HG03469 (cell line): ENCODE results near the gene ABCA2.
"Not testable (repeated sequence)": the region's sequence is repeated elsewhere in the genome, so short reads cannot be mapped to it uniquely, and the experiment has no call there.

Experiments used
- ATAC-seq: cut with Tn5 transposase; IDR thresholded peaks from one replicate; pipeline ENCODE4 v1.9.1; 2021; ENCODE audit warnings: mild to moderate bottlenecking, moderate library complexity, moderate number of reproducible peaks; ENCODE audit not compliant: unreplicated experiment

Gene ABCA2

DNA sequence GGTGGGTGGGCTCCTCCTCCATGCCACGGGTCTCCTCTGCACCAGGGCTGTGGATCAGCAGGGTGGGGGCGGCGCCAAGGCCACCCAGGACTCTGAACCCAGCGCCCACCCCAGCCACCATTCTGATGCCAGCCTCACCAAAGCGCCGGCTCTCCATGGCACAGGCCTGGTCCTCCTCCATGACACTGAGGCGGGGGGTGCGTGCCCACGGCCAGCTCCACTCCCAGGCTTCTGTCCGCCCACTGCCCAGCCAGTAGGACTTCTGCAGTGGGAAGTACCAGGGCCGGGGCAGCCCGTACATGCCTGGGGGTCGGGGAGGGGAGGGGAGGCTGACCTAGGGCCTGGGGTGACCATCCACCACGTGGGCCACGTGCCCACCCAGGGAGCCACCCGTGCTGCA, 11.6 kb downstream of the ABCA2 start:
- ATAC-seq, result no peak

DNA sequence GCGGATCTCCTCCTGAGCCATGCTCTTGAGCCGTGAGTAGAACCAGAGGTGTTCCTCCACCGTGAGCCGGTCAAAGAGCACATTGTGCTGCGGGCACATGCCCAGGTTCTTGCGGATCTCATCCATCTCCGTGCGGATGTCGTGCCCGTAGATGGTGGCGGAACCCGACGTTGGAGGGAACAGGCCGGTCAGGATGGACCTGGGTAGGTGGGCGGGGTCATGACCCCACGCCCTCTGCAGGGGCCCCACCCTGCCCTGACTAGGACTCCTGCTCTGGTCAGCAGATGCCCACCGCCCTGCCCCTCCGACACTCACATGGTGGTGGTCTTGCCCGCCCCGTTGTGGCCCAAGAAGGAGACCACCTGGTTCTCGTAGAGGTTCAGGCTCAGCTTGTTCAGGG, 12.1 kb downstream of the ABCA2 start:
- ATAC-seq, result no peak

DNA sequence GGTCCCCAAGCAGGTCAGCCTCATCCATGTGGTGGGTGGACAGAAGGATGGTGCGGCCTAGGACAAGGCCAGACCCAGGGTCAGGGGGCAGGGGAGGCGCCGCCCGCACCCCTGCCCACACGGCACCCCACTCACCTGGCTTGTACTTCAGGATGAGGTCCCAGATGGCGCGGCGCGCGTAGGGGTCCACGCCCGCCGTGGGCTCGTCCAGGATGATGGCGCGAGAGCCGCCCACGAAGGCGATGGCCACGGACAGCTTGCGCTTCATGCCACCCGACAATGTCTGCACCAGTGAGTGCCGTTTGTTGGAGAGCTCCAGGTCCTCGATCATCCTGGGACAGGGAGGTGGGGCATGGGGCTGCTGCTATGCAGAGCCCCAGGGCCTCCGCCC, 12.5 kb downstream of the ABCA2 start:
- ATAC-seq, result no peak

DNA sequence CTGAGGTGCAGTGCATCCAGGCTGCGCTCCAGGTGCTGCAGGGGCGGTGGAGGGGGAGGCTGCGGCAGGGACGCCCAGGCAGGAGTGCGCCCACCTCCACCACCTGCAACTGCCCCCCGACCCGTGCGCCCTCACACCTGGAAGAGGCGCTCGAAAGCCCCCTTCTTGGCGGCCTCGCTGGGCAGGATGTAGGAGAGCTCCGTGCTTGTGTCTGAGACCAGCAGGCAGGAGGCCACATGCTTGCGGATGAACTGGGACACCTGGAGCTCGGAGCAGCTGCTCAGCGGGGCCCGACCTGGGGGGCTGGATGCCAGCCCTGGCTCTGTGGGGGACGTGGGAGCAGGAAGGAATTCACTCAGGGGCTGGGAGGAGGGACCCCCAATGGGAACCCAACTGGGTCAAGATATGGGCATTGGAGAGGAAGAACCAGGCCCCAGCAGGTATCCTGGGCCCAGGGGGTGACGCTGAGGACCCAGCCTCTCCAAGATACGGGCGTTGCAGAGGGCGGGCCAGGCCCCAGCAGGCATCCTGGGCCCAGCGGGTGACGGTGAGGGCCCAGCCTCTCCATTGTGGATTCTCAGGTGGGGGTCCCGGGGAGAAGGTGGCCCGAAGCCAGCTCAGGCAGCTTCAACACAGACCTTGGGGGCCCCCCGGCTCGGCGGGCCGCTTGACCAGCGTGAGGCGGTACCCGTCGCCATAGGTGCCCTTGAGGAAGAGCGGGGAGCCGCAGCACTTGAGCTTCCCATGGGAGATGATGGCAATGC, 13.1 kb downstream of the ABCA2 start:
- ATAC-seq, result no peak

DNA sequence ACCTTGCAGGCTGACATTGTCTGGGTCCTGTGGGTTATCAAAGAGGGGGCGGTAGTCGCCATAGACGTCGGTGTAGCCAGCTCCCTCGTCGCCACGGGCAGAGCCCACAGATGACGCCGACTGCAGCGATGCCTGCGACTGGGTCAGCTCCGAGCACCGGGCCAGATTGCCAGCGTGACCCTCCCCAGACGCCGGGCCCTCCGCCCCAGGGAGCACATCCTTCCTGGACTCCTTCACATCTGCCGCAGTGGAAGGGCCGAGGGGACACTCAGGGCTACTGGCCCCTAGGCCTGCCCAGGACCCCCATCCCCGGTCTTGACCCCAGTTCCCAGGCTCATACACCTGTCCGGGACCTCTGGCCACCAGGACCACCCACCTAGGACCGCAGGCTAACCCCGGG, 13.9 kb downstream of the ABCA2 start:
- no peak for ATAC-seq

DNA sequence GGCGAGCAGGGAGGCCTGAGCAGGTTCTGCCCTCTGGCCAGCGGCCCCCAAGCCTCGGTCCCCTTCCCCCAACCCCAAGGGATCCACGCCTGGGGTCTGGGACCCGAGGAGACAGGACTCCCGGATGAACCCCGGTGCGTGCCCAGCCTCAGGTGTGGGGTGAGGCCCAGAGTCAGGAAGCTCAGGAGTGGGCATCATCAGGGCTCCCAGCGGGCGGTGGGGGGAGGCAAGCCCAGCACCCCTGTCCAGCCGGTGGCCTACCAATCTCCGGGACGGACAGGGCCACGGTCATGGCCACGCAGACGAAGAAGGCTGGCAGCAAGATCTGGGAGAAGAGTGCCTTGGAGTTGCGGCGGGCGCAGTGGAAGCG, 14.5 kb downstream of the ABCA2 start:
- ATAC-seq, result no peak

DNA sequence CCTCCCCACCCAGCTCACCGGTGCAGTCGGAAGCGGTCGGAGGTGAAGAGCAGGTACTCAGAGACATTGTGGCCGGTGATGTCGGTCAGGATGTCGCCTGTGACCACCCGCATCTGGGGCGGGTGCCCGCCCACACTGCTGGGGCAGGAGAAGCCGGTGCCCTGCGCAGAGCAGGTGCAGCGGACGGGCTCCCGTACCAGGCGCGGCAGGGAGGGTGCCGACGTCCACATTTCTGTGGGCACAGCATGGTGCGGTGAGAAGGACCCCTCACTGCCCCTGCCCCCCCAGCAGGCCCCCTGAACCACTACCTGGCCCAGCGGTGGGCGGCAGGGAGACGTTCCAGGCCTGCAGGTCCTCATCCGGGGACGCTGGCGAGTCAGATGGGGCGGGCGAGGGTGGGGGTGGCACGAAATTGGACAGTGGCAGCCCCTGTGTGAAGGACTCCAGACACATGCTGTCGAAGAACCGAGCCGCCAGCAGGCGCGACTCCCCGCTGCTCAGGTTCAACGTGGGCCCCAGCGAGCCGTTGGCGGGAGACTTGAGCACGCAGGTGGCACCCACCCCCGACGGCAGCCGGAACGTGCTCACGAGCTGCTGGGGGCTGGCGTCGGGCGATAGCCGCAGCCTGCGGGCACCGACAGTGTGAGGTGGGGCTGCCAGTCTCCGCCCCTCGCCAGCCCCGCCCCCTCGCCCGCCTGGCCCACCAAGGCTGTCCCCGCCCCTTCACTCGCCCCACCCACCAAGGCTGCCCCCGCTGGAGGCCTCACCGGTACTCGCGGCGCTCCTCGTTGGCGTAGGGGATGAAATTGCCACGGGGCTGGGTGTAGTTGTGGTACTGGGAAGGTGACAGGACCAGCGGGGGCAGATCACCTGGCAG, 15.1 kb downstream of the ABCA2 start:
- ATAC-seq, result no peak

DNA sequence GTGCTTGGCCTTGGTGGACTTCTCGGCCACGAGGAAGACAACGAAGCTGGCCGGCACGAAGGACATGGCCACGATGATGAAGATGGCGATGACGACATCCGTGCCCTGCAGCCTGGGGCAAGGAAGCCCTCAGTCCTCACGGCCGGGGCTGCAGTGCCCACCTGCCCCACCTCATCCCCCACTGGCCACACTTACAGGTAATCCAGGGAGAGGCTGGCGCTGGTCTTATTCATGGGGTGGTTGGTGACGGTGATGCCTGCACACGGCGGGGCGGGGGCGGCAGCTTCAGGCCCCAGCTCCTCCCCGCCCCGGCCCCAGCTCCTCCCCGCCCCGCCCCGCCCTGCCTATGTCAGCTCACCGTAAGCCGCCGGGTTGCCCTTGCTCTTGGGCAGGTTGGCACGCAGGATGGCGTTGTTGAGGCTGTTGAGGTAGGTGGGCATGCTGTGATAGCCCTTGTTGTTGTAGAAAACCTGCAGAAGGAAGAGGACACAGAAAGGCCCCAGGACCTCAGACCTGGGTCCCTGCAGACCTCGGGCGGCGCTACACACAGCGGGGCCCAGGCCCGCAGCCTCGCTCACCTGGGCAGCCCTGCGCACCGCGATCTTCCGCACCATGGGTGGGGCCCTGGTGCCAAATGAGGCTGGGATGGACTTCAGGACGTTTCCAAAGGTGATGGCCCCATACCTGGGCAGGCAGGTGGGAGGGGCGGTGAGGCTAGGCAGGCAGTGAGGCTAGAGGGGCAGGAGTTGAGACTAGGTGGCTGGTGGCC, 15.9 kb downstream of the ABCA2 start:
- ATAC-seq, result no peak

DNA sequence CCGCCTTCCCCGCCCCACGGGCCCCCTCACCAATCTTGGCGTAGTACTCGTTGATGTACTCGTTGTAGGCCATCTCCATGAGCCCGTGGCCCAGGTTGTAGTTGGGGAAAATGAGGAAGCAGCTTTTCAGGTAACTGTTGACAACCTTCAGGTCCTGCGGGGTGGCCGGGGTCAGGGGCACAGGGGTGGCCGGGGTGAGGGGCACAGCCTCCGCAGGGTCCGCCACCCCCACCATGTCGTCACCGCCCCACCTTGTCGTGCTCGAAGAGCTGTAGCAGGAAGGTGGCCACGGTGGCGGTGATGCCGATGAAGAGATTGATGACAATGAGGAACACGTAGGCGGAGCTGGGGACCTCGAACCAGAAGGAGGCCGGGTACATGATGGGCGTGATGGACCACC, 16.9 kb downstream of the ABCA2 start:
- no peak for ATAC-seq

DNA sequence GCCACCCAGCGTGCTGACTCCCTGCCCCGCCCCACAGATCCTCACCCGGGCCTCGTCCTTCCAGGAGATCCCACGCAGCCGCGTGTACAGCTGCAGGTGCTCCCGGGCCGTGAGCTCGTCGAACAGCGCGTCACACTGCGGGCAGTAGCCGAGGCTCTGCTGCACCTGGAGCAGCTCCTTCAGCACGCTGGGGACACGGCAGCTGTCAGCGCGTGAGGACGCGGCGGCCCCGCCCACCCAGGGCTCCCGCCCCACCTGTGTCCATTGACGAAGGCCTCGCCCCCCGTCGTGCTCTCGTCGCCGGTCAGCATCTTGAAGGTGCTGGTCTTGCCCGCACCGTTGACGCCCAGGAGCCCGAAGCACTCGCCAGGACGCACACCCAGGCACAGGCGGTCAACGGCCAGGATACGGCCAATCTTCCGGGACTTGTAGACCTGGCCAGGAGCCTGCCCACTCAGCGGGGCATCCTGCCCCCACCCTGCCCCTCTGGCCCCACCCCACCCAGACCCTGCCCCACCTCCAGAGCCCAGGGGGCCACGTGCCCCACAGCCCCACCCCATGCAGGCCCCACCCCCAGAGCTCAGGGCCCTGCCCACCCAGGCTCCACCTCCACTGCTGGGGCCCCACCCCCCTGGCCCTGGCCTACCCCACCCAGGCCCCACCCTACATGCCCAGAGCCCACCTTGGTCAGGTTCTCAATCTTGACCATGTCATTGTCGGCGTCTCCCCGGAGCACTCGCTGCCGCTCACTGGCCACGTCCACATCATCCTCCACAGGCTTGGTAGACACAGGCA, 17.9 kb downstream of the ABCA2 start:
- no peak for ATAC-seq

DNA sequence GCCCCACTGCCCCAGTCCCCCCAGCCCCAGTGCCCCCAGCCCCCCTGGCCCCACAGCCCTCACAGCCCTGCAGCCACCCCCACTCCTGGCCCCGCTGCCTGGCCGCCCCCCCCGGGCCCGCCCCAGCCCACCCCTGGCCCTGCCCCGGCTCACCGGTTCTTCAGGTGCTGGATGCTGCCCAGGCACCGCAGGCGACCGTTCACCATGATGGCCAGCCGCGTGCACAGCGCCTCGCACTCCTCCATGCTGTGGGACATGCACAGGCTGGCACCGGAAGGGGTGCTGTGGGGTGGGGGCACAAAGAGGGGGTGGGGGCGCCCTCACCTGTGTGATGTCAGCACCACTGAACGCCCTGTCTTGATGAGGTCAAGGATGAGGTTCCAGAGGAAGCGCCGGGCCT, 18.8 kb downstream of the ABCA2 start:
- no peak for ATAC-seq

DNA sequence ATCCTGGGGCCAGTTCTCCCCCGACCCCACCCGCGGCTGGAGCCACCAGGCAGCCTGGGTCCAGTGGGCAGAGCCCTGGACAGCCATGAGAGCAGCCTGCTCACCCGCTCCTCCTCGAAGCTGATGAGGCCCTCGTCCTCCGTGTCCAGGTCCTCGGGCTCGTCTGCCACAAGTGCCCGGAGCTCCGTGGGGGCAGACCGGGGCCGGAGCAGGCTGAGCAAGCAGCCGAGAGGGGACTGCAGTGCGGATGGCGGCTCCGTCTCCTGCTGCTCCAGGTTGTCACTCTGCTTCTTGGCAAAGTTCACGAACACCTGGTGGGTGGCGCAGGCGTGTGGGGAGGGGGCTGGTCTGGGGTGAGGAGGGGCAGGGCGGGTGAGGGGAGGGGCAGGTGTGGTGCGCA, 19.7 kb downstream of the ABCA2 start:
- ATAC-seq, result no peak

DNA sequence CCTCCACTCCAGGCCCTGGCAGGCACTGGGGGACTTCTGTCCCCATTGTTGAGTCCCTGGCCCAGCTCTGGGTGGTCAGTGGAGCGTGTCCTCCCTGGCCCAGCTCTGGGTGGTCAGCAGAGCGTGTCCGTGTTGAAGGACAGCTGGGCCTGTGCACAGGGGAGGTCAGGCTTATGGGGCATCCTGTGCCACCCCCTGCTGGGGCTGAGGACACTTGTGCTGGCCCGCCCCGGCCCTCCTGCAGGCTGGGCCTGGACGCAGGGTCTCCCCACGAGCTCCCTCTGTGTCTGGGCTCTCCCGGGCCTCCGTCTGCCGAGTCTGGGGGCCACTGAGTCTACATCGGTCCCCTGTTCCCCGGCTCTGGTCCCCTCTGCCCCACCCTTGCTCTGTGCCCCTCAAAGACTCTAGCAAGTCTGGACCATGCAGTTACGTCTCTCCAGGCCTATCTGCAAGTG, 20.2 kb downstream of the ABCA2 start:
- no peak for ATAC-seq

DNA sequence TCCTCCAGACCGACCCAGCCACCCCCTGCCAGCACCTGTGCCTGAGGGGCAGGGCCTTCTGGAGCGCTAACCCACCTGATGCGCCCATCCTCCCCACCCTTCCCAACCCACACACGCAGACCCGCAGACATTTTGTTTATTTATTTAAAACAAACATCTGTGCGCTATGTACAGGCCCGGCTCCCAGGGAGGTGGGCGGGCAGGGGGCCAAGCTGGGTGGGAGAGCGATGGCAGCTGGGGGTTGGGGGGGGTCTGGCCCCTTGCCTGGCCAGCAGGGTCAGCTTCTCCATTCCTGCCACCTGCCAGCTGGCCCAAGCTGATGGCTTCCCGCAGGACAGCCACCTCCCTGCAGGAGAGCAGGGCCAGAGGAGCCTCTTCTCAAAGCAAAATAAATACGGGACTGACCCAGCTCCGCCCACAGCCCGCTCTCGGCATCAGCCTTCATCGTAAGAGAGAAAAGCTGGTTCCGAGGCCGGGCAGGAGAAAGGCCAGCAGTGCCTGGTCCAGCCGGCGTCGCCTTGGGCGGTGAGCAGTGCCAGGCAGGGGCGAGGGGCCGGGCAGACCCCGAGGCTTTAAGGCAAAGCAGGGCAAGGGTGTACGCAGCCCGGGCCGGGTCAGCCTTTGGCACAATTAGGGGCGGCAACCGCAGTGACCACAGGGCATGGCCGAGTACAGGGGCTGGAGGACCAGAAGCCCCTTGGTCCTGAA, 20.8 kb downstream of the ABCA2 start:
- ATAC-seq, result no peak

DNA sequence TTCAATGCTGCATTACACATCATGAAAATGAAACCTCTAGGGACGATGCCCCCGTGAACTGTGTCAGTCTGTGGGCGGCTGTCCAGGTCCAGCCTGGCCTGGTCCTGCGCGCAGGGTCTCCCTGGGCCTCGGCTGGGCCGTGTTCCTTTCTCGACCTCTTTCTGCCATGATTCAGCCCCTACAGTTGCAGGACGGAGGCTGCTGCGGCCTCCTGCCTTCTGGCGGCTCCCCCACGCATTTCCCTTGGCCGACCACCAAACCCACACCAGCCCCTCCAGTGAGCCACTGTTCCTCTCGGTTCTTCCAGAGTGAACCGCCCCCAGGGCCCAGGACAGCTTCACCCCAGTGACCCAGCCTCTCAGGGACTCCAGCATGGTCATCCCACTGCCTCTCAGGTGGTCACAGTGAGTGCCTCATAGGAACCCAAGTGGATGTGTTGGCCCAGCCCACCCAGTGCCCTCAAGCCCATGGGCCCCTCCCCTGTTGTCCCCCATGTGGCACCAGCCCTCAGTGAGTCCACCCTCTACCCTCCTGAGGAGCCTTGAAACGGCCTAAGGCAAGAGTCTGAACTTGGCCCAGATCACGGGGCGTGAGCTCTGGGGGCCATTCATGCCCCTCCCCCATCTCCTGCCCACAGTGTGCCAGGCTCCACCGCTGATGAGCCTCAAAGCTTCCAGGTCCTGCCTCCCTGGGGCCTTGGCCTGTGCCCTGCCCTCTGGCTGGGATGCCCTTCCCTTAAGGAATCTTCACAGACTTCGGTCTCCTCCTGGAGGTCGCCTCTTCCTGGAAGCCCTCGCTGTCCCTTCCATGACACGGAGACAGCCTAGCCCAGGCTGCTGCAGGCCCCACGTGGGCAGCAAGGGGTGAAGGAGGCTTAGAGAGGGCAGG, 21.7 kb downstream of the ABCA2 start:
- ATAC-seq, result no peak

DNA sequence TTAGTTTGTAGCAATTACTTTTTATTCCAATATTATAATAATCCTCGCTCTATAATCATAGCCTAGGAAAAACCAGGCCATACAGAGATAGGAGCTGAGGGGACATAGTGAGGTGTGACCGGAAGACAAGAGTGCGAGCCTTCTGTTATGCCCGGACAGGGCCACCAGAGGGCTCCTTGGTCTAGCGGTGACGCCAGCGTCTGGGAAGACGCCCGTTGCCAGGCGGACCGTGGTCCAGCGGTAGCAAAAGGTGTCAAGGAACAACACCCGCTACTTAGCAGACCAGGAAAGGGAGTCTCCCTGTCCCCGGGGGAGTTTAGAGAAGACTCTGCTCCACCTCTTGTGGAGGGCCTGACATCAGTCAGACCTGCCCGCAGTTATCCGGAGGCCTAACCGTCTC, 23.8 kb downstream of the ABCA2 start:
- ATAC-seq, result not testable (repeated sequence)

DNA sequence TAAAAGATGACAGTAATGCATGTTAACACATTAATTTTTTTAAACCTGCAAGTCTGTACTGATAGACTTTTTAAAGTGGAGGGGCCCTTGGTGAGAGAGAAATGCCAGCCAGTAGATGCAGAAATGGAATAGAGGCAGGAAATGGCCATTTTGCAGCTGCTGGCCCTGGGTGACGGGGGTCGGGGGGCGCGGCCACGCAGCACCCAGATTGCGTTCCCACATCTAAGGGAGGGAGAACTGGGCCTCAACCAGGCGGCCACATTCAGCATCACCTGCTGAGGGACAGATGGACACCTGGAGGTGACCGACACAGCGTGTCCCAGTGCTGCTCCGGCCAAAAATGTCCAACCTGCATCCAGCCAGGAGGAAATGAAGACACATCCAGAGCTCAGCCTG, 25.4 kb downstream of the ABCA2 start:
- no peak for ATAC-seq

DNA sequence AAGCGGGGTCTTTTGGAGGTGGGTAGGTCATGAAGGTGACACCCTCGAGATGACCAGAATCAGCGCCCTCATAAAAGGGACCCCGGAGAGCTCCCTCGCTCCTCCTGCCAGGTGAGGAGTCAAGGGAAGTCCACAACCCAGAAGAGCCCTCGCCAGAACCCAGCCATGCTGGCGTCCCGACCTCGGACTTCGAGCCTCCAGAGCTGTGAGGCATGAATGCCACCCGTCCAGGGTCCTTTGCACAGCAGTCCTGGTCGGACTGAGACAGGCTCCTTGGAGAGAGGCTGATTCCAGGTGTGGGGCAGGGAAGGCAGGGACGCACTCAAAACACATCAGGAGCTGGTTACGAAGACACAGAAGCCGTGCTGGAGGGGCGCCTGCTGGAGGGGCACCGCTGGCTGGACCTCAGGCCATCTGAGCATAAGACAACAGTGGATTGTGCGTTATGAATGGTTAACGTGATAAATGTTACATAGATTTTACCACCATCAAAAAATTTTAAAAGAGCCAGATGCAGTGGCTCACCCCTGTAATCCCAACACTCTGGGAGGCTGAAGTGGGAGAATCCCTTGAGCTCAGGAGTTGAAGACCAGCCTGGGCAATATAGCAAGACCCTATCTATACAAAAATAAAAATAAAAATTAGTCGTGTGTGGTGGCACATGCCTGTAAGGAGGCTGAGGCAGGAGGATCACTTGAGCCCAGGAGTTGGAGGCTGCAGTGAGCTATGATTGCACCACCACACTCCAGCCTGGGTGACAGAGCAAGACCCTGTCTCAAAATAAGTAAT, 26.0 kb downstream of the ABCA2 start:
- ATAC-seq, result no peak
